ENCODE results near the gene SLC30A3.
"Not testable (repeated sequence)": the region's sequence is repeated elsewhere in the genome, so short reads cannot be mapped to it uniquely, and the experiment has no call there.

SLC30A3 gene, protein sequence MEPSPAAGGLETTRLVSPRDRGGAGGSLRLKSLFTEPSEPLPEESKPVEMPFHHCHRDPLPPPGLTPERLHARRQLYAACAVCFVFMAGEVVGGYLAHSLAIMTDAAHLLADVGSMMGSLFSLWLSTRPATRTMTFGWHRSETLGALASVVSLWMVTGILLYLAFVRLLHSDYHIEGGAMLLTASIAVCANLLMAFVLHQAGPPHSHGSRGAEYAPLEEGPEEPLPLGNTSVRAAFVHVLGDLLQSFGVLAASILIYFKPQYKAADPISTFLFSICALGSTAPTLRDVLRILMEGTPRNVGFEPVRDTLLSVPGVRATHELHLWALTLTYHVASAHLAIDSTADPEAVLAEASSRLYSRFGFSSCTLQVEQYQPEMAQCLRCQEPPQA

DNA sequence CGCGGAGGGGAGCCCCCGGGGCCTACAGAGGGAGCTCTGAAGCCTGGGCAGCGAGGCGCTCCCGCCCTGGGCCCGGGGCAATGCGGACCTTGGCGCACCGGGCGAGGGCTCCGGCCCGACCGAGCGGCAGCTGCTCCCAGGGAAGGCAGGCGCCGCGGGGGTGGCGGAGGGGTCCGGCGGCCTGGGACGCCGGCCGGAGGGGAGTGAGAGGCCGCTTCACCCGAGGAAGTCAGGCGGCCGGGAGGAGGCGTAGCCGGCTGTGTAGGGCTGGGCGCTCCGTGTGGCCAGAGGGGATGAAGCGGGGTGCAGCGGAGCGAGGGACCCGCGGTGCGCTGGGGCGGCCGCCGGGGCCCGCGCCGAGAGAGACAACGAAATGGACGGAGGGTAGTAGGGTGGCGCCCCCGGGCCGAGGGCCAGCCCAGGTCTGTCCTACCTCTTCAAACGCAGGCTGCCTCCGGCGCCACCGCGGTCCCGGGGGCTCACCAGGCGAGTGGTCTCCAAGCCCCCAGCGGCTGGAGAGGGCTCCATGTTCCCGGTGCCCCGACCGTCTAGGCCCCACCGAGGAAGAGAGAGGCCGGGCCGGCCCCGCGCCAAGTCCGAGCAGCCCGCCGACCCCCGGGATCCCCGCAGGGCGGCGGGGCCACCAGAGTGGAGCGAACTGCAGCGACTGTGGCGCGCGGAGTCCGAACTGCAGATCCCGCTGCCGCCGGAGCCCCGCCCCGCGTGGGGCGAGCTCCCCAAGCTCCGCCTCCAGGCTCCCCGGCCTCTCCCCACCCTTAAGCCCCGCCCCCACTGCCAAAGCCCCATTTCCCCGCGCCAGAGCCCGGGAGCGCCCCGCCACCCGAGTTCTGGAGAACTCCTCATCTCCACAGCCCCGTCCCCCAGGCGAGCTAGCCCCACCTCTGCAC is at the start of gene SLC30A3:
Gene SLC30A3, minus strand, starts transcription at position 669 of the 908 bp plus-strand sequence. Its CDS starts 141 bp downstream, at position 528.
- DNase-seq = peak; percentile 11

DNA sequence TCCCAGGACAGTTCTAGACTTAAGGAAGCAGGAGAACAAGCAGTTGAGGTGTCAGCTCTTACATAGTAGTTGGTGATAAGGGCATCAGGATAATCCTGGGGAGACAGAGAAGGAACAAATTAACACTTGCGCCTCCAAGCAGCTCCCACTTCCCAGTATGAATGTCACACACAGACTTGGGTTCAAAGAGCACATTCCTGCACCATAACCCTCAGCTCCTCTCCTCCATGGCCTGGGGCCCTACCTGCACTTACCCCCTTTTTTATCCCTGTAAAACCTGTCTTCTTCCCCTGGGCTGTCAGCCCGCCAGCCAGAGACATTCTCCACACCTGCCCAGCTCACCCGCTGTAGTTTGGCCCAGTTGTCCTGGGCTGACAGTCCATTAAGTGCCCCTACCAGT is 49.3 kb upstream of the SLC30A3 start:
- DNase-seq = no peak

DNA sequence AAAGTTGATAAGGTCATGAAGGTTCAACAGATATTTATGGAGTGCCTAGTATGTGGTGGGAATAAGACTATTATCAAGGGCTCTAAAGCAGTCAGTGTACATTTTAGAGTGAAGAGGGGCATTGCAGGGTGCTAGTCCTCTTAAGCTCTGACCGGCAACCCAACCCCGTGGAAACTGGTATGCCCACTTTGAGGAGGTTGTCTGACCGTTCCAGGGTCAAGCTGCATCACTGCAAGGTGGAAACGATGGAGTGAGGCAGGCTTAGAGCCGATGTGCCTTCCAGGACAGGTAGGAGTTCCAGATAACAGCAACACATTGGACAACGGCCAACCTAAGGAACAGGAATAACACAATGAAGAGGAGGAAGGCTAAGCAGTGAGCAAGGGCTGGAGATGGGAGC is 46.8 kb upstream of the SLC30A3 start:
- DNase-seq = no peak

DNA sequence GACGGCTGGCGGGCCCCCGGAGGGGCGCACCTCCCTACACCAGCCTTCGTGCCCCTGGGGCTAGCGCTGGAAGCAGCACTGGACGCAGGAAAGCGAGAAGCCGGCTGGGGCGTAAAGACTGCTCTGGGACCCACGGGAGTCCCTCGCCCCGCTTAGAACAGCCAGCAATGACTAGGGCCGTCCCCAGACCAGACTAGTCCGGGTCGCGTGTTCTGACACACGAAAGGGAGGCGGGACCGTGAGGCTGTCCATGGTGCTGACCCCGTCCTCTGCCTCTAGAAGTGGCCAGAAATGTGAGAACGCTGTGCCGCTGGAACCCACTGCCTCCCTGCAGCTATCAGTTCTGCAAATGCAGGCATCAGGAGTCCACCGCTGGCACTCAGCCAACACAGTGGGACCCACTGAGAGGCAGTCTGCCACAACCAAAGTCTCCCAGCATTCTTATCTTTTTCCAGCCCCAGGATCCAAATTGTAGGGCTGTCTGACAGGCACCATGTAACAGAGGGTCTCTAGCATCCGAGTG is 45.6 kb upstream of the SLC30A3 start, which contains the start of gene UCN:
Gene UCN, minus strand, starts transcription at position 87 of the 523 bp plus-strand sequence. CDS start 550 bp downstream, outside the sequence.
- no peak for DNase-seq

DNA sequence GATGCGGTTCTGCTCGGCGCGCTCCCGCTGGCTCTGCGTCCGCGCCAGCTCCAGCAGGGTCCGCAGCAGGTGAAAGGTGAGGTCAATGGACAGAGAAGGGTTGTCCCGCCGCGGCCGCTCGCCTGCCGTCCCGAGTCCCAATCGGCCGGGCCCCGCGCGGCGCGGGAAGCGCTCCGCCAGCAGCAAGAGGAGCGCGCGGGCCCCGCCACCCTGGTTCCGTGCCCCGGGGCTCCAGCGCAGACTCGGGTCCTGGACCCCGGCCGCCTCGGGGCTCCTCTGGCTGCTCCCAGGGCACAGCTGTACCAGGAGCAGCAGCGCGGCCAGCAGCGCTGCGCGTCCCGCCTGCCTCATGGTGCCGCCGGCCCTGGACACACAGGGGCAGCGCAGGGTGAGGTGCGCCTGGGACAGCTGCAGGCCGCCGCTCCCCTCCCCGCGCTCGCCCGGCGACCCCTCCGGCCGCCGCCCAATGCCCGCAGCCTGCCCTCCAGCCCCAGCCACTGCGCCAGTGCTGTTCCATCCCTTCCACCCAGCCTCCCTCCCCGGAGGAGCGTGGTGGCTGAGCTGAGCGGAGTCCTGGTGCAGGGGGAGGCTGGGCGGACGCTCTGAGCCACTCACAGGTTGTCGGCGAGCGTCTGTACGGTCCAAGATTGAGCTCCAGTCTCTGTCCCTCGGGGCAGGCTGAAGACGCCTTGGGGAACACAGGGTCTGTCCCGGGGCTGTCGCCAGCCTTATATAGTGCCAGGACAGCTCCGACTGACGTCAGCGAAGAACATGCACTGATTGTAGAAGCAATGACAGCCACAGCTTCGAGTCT is 44.9 kb upstream of the SLC30A3 start:
- DNase-seq = no peak

DNA sequence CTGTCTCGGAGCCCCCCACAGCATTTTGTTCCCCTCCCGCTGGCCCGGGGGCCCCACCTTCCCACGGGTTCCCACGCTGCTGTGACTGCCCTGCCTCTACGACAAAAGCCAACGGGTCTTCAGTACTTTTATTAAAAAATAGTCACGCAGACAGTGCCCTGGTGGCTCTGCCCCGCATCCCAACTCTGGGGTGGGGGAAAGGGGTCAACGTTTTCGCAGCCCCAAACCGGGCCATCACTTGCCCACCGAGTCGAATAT is 44.4 kb upstream of the SLC30A3 start:
- no peak for DNase-seq

DNA sequence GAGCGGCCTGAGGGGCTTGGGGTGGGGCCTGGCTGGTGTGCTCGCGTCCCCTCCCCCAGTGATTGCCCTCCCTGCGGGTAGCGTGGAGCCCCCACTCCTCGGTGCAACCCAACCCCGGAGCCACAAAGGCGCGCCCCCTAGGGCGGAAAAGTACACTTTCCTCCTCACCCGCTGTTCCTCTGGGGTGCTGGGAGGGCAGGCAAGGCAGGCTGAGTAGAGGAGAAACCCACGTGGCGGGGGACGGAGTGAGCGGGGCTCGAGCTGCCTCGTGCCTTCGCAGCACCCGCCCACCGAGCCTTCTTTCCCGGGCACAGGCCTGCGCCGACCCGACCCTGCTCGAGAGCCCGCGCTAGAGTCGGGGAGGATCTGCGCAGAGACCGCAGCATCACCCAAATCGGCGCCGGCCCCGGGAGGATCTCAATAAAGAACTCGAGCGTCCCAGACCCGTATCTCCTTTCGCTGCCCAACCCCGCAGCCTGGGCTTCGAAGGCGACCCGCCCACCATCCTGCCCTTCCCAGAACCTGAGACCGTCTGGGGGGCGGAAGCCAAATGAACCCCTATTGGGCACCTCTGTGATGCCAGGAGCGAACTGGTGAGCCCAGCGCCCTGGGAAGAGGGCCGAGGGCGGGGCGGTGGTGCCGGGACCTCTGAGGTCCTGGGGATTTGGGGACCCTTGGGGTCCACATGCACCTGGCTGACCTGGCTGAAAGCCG is 43.9 kb upstream of the SLC30A3 start:
- DNase-seq = no peak

DNA sequence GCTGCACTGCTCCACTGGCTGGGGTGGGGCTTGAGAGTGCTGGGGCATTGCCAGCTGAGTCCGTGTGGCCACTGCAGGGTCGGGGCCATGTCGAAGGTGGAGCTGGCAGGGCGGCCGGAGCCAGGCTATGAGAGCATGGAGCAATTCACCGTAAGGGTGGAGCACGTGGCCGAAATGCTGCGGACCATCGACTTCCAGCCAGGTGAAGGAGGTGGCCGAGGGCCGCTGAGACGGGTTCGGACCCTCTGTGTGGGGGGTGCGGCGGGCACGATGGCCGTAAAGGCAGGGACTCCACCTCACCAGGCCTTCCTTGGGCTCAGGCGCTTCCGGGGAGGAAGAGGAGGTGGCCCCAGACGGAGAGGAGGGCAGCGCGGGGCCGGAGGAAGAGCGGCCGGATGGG is 43.3 kb upstream of the SLC30A3 start:
- no peak for DNase-seq

DNA sequence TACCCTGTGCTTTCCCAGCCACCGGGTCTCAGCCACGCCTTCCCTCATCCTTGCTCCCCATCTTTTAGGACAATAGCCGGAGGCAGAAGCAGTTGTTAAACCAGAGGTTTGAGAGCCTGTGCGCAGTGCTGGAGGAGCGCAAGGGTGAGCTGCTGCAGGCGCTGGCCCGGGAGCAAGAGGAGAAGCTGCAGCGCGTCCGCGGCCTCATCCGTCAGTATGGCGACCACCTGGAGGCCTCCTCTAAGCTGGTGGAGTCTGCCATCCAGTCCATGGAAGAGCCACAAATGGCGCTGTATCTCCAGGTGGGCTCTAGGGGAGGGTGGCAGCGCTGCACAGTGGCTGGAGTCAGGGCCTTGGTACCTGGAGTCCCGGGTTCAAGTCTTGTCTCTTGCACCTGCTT is 42.7 kb upstream of the SLC30A3 start:
- no peak for DNase-seq

DNA sequence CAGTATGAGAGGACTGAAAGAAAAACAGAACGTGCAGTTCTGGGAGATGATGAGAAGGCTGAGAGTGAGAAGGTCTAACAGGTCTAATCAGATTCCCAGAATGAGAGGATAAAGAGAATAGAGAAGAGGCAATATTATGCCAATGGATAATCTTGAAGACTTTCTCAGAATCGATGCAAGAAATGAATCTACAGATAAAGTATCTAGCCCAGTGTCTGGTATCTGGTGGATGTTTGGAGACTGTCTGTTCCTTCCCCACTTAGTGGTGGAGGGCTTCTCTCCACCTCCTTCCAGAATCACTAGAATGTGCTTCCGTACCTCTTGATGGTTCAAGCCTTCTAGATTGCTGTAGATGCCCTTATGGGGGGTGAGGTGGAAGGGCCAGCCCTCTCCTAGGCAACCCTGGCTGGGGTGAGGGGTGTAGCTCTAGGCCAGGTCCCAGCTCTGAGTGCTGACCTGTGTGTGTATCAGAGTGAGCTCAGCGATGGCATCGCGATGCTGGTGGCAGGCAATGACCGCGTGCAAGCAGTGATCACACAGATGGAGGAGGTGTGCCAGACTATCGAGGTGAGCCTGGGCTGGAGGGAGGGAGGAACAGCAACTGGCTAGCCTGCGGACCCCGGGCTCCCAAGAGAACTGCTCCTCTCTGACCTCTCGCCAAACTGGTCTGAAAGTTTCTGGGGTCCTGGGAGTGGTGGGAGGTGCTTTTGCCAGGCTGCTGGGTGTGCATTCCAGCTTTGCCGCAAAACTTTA is 41.8 kb upstream of the SLC30A3 start:
- DNase-seq = no peak

DNA sequence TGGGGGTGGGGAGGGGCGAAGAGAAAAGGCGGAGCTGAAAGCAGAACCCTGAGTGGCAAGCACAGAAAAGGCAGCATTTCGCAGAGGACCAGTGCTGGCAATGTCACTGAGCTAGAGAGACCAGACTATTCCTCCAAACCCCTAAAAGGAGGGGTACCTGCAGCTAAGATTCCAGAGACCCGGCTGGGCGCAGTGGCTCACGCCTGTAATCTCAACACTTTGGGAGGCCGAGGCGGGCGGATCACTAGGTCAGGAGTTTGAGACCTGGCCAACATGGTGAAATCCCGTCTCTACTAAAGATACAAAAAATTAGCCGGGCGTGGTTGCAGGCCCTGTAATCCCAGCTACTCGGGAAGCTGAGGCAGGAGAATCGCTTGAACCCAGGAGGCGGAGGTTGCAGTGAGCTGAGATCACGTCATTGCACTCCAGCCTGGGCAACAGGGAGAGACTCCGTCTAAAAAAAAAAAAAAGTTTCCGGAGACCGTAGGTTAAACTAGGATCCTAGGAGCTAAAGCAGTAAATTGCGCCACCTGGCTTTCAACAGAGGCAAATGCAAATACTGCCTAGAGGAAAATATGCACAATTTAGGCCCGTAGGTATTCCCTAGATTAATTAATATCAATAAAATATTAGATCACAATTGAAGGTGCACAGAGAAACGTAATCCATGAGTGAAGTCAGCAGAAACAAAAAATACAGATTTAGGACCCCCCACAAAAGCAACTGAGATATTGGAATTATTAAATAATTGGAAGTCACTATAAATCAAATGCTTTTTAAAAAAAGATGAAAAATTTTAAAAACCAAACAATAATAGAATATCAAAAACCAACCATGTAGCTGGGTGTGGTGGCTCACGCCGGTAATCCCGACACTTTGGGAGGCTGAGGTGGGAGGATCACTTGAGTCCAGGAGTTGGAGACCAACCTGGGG is 40.5 kb upstream of the SLC30A3 start:
- peak; percentile 55 for DNase-seq

DNA sequence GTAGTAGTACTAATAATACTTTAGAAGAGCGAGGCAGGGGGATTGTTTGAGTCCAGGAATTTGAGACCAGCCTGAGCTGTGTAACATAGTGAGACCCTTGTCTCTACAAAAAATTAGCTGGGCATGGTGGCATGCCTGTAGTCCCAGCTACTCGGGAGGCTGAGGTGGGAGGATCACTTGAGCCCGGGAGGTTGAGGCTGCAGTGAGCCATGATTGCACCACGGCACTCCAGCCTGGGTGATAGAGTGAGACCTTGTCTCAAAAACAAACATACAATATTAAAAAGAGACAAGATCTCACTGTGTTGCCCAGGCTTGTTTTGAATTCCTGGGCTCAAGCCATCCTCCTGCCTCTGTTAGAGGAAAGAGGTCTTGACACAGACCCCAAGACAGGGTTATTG is 37.8 kb upstream of the SLC30A3 start:
- not testable (repeated sequence) for DNase-seq

DNA sequence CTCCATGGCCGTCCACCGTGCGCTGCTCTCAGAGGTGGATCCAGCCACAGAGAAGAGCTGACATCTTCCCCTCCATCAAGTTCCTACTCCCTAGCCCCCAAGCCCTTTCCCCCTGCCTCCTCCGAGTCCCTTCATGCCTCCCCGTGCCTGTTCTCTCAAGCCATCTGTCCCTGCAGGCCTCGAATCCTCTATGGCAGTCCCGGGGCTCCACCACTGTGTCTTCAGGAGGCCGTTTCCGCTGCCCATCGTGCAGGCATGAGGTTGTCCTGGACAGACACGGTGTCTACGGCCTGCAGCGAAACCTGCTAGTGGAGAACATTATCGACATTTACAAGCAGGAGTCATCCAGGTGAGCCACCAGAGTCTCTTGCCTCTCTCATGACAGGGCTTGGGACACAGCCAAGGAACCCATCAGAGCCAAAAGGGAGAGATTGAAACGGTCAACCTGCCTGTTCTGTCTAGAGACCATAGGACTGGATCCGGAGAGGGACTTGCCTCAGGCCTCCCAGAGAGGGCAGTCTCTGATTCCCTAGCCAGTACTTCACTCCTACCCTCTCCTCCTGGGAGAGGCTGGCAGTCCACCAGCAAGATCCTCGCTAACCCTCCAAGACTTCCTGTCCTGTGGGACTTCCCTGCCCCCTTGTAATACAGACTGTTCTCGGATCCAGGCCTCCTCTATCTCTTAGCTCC is 35.7 kb upstream of the SLC30A3 start:
- DNase-seq = no peak

DNA sequence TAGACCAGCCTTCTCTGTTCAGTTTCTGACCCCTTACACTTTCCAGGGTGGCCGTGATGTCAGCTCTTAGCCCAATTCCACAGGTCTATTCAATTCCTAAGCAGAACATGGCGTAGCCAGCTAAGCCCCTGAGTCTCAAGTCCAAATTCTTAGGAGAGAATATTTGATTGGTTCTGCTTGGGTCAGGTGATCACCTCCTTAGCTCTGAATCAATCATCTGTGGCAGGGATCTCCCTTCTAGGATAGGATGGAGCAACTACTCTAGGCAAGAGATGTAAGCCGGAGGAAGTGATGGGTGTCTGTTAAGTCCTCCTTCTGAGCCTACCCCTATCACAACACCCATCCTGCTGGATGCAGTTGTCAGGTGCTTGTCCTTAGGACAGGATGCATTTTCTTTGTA is 34.3 kb upstream of the SLC30A3 start:
- no peak for DNase-seq

DNA sequence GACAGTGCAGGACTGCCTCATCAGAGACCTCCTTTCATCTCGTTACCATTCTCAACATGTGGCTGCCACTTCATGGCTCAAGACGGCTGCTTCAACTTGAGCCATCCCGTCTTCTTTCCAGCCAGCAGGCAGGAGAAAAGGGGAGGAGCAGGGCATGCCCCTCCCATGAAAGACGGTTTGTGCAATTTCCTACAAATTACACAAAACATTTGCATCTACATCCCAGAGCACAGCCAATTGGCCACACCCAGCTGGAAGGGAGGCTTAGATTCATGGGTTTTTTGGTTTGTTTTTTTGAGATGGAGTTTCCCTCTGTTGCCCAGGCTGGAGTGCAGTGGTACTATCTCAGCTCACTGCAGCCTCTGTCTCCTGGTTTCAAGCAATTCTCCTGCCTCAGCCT is 33.6 kb upstream of the SLC30A3 start:
- DNase-seq = no peak

DNA sequence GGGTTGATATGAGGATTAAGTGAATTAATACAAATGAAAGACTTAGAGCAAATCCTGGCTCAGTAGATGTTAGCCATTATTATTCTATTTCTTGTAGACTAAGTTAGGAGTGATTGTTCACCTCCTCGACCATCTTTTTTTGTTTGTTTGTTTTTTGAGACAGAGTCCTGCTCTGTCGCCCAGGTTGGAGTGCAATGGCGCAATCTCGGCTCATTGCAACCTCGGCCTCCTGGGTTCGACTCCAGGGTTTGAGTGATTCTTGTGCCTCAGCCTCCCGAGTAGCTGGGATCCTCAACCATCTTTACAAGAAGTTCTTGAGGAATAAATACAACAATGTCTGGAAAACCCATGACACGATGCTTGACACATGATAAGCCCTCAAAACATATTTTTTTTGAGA is 32.1 kb upstream of the SLC30A3 start:
- DNase-seq = no peak

DNA sequence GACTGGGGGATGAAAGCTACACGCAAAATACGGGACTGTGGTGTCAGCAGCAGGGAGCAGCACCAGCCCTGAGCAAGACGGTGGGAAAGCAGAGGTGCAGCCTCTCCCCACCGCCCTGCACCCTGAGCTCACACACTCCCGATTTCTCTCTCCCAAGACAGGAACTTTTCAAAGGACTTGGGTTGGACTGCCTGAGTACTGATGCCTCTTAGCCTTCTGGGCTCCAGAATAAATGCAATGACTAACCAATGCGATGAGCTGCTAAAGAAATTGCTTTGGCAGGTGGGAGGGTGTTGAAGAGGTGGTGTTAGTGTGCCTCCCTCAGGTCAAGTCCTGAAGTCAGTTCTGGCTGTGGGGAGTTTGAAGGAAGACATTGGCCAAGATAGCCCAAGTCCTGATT is 29.0 kb upstream of the SLC30A3 start:
- DNase-seq = no peak

DNA sequence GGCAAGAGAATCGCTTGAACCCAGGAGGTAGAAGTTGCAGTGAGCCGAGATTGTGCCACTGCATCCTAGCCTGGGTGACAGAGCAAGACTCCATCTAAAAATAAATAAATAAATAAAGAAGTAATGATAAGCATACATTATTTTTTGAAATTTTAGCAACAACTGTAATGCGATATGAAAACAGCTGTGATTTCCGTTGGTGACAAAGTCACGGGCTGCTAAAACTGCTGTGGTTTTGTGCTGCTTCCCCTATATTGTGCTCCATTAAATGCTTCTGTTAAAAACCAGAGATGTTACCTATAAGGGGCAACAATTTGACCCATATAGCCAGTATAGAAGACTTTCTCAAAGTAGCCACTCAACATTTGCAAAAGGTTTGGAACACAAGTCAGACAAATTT is 27.7 kb upstream of the SLC30A3 start:
- DNase-seq = no peak

DNA sequence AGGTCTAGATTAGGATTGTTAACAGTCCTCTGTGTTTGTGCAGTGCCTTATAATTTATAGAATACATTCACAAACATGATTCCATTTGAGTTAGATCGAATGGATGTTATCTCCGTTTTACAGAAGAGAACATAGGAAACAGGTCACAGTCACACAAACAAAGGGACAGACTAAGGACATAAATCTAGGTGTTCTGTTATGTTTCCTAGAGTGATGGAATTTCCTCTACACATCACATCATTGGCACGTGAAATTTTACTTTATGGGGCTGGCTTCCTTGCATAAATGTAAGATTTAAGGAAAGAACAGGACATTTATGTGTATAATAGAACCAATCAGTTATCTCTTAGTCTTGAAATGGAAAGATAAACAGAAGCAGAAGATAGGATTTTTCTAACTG is 25.8 kb upstream of the SLC30A3 start:
- DNase-seq = no peak

DNA sequence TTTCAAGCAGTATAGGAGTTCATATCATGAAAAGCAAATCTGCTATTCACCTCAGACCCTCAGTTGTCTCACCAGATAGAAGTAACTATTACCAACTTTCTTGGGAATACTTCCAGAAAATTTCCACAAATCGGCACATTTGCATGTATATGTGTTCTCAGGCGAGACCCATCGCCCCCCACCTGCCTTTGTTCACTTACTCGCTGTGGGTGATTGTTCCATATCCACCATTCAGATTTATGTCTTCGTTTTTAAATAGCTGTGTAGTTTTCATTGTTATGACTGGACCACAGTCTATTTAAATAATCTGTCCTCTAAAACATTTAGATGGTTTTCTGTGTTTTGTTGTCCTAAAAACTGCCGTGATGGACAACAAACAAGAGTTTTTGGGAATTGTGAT is 22.6 kb upstream of the SLC30A3 start:
- no peak for DNase-seq

All from midbrain (tissue), 1 donor.